ENCODE results near the gene SPOCD1. TPM values are rescaled to one million over a fixed set of nuclear protein-coding genes. Genes with fewer than 3 reads are reported as not detected.

Gene SPOCD1
- total RNA-seq (2014; rRNA removed; shearing (Covaris generic)), result 40.3 and 64.0 TPM in 2 replicates

- peak; percentile 48 to 76 for DNase-seq (ENCODE audit: low read depth in 1 of 2, low spot score in 2 of 2)
- Histone ChIP-seq H3K4me3 (no peak within 1 kb of the TSS), H3K4me1 (replicated peaks) (no peaks in the 10 kb centered on the region), H3K27me3 (replicated peaks) (no peaks in the 10 kb centered on the region), H3K27ac (no peak within 1 kb of the TSS), H3K36me3 (no peaks in the 10 kb centered on the region), H3K9me3 (replicated peaks) (no peaks in the 10 kb centered on the region)
Observed at GRCh38 chr1:31815752-31816500, at the start of gene SPOCD1. Gene SPOCD1 (minus strand): TSS chr1:31816022. CDS start chr1:31815333, 689 bp downstream.

- no peaks in the 10 kb centered on the region for H3K36me3 ChIP-seq
- no peaks in the 10 kb centered on the region for H3K9me3 ChIP-seq (replicated peaks)
- H3K27ac ChIP-seq, result no peak overlapping the region
- H3K4me3 ChIP-seq, result no peak overlapping the region
- H3K4me1 ChIP-seq (replicated peaks), result no peaks in the 10 kb centered on the region
- DNase-seq (ENCODE audit: low read depth in 1 of 2, low spot score in 2 of 2), result no peak
- no peaks in the 10 kb centered on the region for H3K27me3 ChIP-seq (replicated peaks)
Observed at GRCh38 chr1:31862071-31862470, 46.2 kb upstream of the SPOCD1 start.

- no peak for DNase-seq (ENCODE audit: low read depth in 1 of 2, low spot score in 2 of 2)
- no peak overlapping the region for H3K4me3 ChIP-seq
- H3K27ac ChIP-seq, result no peak overlapping the region
- no peaks in the 10 kb centered on the region for H3K36me3 ChIP-seq
- no peaks in the 10 kb centered on the region for H3K9me3 ChIP-seq (replicated peaks)
- H3K4me1 ChIP-seq (replicated peaks), result no peaks in the 10 kb centered on the region
- H3K27me3 ChIP-seq (replicated peaks), result no peaks in the 10 kb centered on the region
Observed at GRCh38 chr1:31861346-31861745, 45.5 kb upstream of the SPOCD1 start.

- H3K4me3 ChIP-seq, result no peak overlapping the region
- no peaks in the 10 kb centered on the region for H3K27me3 ChIP-seq (replicated peaks)
- H3K36me3 ChIP-seq, result no peaks in the 10 kb centered on the region
- no peak overlapping the region for H3K27ac ChIP-seq
- DNase-seq (ENCODE audit: low read depth in 1 of 2, low spot score in 2 of 2), result no peak
- H3K9me3 ChIP-seq (replicated peaks), result no peaks in the 10 kb centered on the region
- H3K4me1 ChIP-seq (replicated peaks), result peaks cover 4% of the 10 kb centered on the region
Observed at GRCh38 chr1:31860581-31860980, 44.8 kb upstream of the SPOCD1 start.

GRCh38 chr1:31859719-31860118 lies 43.9 kb upstream of the SPOCD1 start:
- no peaks in the 10 kb centered on the region for H3K27me3 ChIP-seq (replicated peaks)

GRCh38 chr1:31859044-31859443 lies 43.2 kb upstream of the SPOCD1 start:
- DNase-seq (ENCODE audit: low read depth in 1 of 2, low spot score in 2 of 2), result no peak
- no peaks in the 10 kb centered on the region for H3K36me3 ChIP-seq
- no peak overlapping the region for H3K4me3 ChIP-seq
- H3K4me1 ChIP-seq (replicated peaks), result peaks cover 9% of the 10 kb centered on the region
- H3K27me3 ChIP-seq (replicated peaks), result no peaks in the 10 kb centered on the region
- no peak overlapping the region for H3K27ac ChIP-seq
- no peaks in the 10 kb centered on the region for H3K9me3 ChIP-seq (replicated peaks)

More at GRCh38 chr1:31859719-31860118, 43.9 kb upstream of the SPOCD1 start:
- no peaks in the 10 kb centered on the region for H3K9me3 ChIP-seq (replicated peaks)
- no peak overlapping the region for H3K27ac ChIP-seq
- peaks cover 9% of the 10 kb centered on the region for H3K4me1 ChIP-seq (replicated peaks)
- no peak for DNase-seq (ENCODE audit: low read depth in 1 of 2, low spot score in 2 of 2)
- no peak overlapping the region for H3K4me3 ChIP-seq
- H3K36me3 ChIP-seq, result no peaks in the 10 kb centered on the region

GRCh38 chr1:31857863-31858262 lies 42.0 kb upstream of the SPOCD1 start:
- no peaks in the 10 kb centered on the region for H3K27me3 ChIP-seq (replicated peaks)
- no peaks in the 10 kb centered on the region for H3K9me3 ChIP-seq (replicated peaks)
- no peaks in the 10 kb centered on the region for H3K36me3 ChIP-seq
- no peak overlapping the region for H3K27ac ChIP-seq
- H3K4me1 ChIP-seq (replicated peaks), result peaks cover 9% of the 10 kb centered on the region
- H3K4me3 ChIP-seq, result no peak overlapping the region
- DNase-seq (ENCODE audit: low read depth in 1 of 2, low spot score in 2 of 2), result no peak

GRCh38 chr1:31856140-31856539 lies 40.3 kb upstream of the SPOCD1 start:
- H3K27me3 ChIP-seq (replicated peaks), result no peaks in the 10 kb centered on the region
- no peak for DNase-seq (ENCODE audit: low read depth in 1 of 2, low spot score in 2 of 2)
- H3K9me3 ChIP-seq (replicated peaks), result no peaks in the 10 kb centered on the region
- no peak overlapping the region for H3K4me3 ChIP-seq
- no peak overlapping the region for H3K27ac ChIP-seq
- H3K36me3 ChIP-seq, result no peaks in the 10 kb centered on the region
- H3K4me1 ChIP-seq (replicated peaks), result peaks cover 9% of the 10 kb centered on the region

- Histone ChIP-seq H3K4me3 (no peak overlapping the region), H3K36me3 (no peaks in the 10 kb centered on the region), H3K27ac (no peak overlapping the region), H3K9me3 (replicated peaks) (no peaks in the 10 kb centered on the region), H3K27me3 (replicated peaks) (no peaks in the 10 kb centered on the region), H3K4me1 (replicated peaks) (peaks cover 9% of the 10 kb centered on the region)
- peak in 1 of 2 experiments; percentile 26 for DNase-seq (ENCODE audit: low read depth in 1 of 2, low spot score in 2 of 2)
Observed at GRCh38 chr1:31855038-31855845, 39.4 kb upstream of the SPOCD1 start.

- Histone ChIP-seq H3K27me3 (replicated peaks) (no peaks in the 10 kb centered on the region), H3K27ac (no peak overlapping the region), H3K4me3 (no peak overlapping the region), H3K36me3 (no peaks in the 10 kb centered on the region), H3K9me3 (replicated peaks) (no peaks in the 10 kb centered on the region), H3K4me1 (replicated peaks) (no peaks in the 10 kb centered on the region)
- DNase-seq (ENCODE audit: low read depth in 1 of 2, low spot score in 2 of 2), result no peak
Observed at GRCh38 chr1:31849653-31850052, 33.8 kb upstream of the SPOCD1 start.

- DNase-seq (ENCODE audit: low read depth in 1 of 2, low spot score in 2 of 2), result no peak
- no peaks in the 10 kb centered on the region for H3K4me1 ChIP-seq (replicated peaks)
- H3K36me3 ChIP-seq, result no peaks in the 10 kb centered on the region
- no peak overlapping the region for H3K27ac ChIP-seq
- H3K9me3 ChIP-seq (replicated peaks), result no peaks in the 10 kb centered on the region
- no peak overlapping the region for H3K4me3 ChIP-seq
- H3K27me3 ChIP-seq (replicated peaks), result no peaks in the 10 kb centered on the region
Observed at GRCh38 chr1:31848381-31848897, 32.6 kb upstream of the SPOCD1 start.

- Histone ChIP-seq H3K27ac (no peak overlapping the region), H3K4me1 (replicated peaks) (no peaks in the 10 kb centered on the region), H3K4me3 (no peak overlapping the region), H3K36me3 (no peaks in the 10 kb centered on the region), H3K9me3 (replicated peaks) (no peaks in the 10 kb centered on the region), H3K27me3 (replicated peaks) (no peaks in the 10 kb centered on the region)
- DNase-seq (ENCODE audit: low read depth in 1 of 2, low spot score in 2 of 2), result no peak
Observed at GRCh38 chr1:31846484-31846883, 30.7 kb upstream of the SPOCD1 start.

- Histone ChIP-seq H3K27ac (no peak overlapping the region), H3K27me3 (replicated peaks) (no peaks in the 10 kb centered on the region), H3K4me3 (no peak overlapping the region), H3K9me3 (replicated peaks) (no peaks in the 10 kb centered on the region), H3K4me1 (replicated peaks) (no peaks in the 10 kb centered on the region), H3K36me3 (no peaks in the 10 kb centered on the region)
- DNase-seq (ENCODE audit: low read depth in 1 of 2, low spot score in 2 of 2), result no peak
Observed at GRCh38 chr1:31843506-31843905, 27.7 kb upstream of the SPOCD1 start.

Measured in SJSA1 (cell line).